COLO668 (cell line): ENCODE results near the gene GP5.

ENCODE experiments used
- DNase-seq: peaks from one replicate; lab custom pipeline; 2025; ENCODE audit not compliant: unreplicated experiment; lab: John Stamatoyannopoulos, UW

GP5 gene

GRCh38 chr3:194377708-194378107, 21.4 kb downstream of the GP5 start:
- DNase-seq = no peak

DNA sequence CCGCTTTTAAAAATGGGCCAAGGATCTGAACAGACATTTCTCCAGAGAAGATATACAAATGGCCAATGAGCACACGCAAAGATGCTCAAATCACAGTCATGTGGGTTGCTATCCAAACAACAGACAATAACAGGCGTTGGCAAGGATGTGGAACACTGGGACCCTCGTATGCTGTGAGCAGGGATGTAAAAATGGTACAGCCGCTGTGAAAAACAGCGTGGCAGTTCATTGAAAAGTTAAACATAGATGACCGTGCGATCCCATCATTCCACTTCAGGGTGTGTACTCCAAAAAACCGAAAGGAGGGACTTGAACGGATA, 22.9 kb downstream of the GP5 start:
- no peak for DNase-seq

DNA sequence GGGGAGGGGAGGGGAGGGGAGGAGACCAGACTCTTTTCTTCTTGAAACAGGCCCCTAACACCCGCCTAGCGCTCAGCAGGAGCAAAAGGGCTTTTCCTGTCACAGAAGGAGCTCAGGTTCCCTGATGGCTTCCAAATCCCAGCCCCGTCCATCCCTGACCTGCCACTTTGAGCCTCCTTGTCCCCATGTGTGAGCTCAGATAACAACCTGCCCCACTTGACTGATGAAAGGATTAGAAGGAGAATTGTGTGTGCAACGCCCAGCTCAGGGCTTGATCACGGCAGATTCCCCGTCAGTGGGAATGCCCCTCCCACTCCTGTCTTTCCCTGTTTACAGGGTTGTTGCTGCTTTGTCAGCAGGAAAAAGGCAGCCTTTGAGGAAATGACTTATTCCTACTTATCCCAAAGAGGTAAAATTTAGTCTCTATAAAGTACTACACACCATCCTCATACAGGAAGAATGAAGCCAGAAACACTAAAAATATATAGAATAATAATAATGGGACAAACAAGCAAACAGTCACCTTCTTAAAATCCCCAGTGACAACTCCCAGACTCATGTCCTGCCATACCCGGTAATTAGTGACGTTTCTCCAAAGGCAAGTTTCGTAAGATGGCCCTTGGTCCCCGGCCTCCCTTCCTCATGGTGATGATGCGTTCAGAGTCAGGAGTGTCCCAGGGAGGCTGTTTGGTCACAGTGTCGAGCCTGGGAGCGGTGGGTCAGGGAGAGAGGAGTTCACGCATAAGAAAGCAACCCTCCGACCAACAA, 23.4 kb downstream of the GP5 start:
- DNase-seq = peak; percentile 9

GRCh38 chr3:194374935-194375334, 24.1 kb downstream of the GP5 start:
- DNase-seq = no peak

DNA sequence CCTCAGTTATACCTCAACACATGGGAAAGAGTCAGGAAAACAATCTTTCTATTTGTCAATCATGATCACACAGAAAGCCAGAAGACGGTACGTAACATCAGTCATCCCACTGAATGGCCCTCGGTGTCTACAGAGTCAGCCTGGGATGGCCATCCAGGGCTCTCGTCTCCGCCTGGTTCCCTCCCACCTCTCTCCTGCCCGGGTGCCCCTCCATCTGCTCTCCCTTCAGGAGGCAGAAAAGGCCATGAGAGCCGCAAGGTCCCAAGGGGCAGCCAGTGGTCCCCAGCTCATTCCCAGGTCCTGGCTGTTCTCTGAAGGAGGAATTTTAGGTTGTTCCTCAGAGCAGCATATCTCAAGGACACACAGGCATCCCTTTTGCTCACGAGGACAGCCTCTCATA, 25.2 kb downstream of the GP5 start:
- no peak for DNase-seq

DNA sequence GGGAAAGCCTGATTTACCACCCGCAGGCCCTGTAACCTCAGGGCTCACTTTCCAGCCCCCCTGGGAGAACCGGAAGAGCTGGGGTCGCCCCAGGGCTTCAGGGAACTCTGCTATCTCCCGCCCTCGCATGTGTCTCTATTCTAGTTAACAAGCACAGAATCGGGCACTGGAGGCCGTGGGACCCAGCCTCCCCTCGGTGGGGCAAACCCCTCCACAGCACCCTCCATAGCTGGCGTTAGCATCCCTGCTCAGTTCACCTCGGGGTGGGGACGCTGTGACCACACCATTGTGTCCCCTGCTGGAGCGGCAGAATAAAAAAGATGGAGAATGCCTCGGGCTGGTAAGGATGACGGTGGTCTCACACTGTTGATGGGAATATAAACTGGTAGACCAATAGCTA, 26.0 kb downstream of the GP5 start:
- no peak for DNase-seq

GRCh38 chr3:194370753-194371152, 28.3 kb downstream of the GP5 start:
- DNase-seq = no peak

- no peak for DNase-seq
These were observed 29.4 kb downstream of the GP5 start, which contains the start of gene LRRC15 for GRCh38 chr3:194369522-194370279. TSS of gene LRRC15 (minus strand) at chr3:194369743. CDS start at chr3:194361043, 8,700 bp downstream.

DNA sequence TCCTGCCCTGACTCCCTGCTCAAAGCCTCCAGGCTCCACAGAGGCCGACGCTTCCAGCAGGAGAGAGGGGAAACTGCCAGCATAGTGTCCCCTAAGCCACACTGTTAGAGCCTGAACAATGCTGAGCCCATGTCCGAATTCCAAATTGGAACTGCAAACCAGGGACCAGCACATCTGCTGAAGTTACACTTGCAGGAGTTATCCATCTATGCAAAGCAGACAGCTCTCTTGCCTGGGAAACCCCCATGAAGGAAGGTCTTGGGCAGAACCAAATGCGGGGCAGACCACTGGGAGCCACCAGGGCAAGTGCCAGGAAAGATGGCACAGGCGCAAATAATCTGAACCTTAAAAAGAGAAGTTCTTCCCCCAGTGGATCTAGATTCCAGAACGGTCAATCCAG, 30.1 kb downstream of the GP5 start:
- DNase-seq = no peak

- DNase-seq = no peak
These were observed 30.8 kb downstream of the GP5 start for GRCh38 chr3:194367992-194368841.

- DNase-seq = no peak
These were observed 33.0 kb downstream of the GP5 start for GRCh38 chr3:194365978-194366490.

- no peak for DNase-seq
These were observed 33.5 kb downstream of the GP5 start for GRCh38 chr3:194365526-194365925.

GRCh38 chr3:194364652-194365434, 34.2 kb downstream of the GP5 start:
- DNase-seq = peak; percentile 55

DNA sequence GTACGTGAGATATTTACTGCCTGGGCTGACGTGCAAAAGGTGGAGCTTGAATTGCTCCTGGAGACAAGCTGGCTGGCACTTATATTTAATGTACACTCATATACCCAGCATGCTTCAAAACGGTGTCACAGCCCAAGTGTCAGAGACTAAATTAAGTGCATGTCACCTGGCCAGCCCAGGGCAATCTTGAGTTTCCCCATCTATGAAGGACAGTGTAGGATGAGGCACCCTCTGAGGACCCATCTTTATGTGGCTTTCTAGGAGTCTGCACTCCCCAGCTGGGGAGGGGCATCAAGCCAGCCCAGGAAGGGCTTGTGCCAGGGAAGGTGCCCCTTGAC, 34.8 kb downstream of the GP5 start:
- DNase-seq = no peak

DNA sequence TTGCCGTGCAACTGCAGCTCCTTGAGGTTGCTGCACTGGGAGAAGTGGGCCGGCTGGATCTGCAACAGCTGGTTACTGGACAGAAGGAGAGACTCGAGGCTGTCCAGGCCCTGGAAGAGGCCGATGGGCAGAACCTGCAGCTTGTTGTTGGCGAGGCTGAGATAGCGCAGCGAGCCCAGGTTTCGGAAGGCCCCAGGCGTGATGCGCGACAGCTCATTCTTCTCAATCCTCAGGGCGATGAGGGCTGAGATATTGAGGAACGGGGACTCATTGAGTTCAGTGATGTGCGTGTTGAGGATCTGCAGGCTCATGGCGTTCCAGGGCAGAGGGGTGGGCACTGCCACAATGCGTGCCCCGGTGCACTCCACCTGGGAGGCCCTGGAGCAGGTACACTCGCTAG, 38.5 kb downstream of the GP5 start:
- DNase-seq = no peak

- DNase-seq = no peak
These were observed 41.4 kb downstream of the GP5 start for GRCh38 chr3:194357681-194358080.

GRCh38 chr3:194355379-194355778, 43.7 kb downstream of the GP5 start:
- no peak for DNase-seq

DNA sequence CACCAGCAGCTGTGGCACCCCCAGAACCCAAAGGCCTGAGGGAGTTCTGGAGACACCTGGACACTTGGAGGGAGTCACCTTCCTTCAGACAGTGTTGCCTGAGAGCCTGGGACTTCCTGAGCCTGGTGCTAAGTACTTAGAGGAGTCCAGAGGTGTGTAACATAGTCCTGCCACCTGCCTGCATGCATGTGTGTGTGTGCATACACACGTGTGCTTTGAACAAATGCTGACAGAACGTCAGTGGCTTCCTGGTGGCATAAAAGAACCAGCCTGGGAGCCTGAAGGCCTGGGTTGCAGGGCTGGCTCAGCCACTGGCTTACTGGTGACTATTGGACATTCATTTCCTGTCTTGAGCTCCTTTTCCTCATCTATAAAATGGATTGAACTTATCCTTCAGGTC, 44.8 kb downstream of the GP5 start:
- DNase-seq = no peak

DNA sequence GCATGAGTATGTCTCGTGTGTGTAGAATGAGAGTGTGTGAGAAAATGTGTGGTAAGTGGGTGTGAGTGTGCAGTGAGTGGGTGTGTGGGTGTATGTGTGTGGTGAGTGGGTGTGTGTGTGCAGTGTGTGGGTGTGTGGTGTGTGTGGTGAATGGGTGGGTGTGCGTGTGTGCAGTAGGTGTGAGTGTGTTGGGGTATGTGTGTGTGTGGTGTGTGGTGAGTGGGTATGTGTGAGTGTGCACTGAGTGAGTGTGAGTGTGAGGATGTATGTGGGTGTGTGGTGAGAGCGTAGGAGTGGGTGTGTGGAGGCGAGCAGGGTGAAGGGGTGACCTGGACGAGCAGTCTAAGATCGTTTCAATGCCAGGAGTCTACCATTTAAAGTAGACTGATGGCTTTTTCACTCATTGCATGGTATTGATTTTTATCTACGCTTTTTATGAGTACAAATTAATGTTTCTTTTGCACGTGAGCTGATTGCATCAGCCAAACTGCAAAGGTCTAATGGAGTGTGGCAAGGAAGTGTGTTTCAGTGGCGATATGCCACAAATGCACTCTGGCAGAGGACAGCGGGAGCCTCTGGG, 46.3 kb downstream of the GP5 start:
- no peak for DNase-seq

- DNase-seq = no peak
These were observed 47.0 kb downstream of the GP5 start for GRCh38 chr3:194351952-194352536.
